HCT116 (cell line): ENCODE data around the gene MN1.

Experiments
- ATF3 ChIP-seq: IDR thresholded peaks from 2 replicates; pipeline ENCODE4 v1.6.1; 2012
- CEBPB ChIP-seq: IDR thresholded peaks from 2 replicates; pipeline ENCODE4 v1.6.1; 2012; ENCODE audit warnings: low read depth
- CTCF ChIP-seq, 3 experiments: fragments of 200-600 bp in 1 of 3; sonication (generic) in 1 of 3; IDR thresholded peaks in 2 of 3; conservative IDR thresholded peaks in 1 of 3; 2 replicates each; pipeline ENCODE4 v1.5.1; 2012 to 2017; ENCODE audit warnings: low read depth in 2 of 3, low read length in 2 of 3, antibody characterized with exemption in 1 of 3, borderline replicate concordance in 1 of 3, control low read depth in 1 of 3, mild to moderate bottlenecking in 1 of 3, mixed read lengths in 1 of 3, mixed run types in 1 of 3, moderate library complexity in 1 of 3; ENCODE audit not compliant: insufficient read depth in 1 of 3
- ELF1 ChIP-seq: IDR thresholded peaks from 2 replicates; pipeline ENCODE4 v1.6.1; 2012; ENCODE audit warnings: low read depth, borderline replicate concordance
- EZH2 ChIP-seq: fragments of 200-600 bp; sonication (generic); IDR thresholded peaks from 2 replicates; pipeline ENCODE4 v1.6.1; 2017; ENCODE audit warnings: antibody characterized with exemption, mixed run types
- JUND ChIP-seq: IDR thresholded peaks from 2 replicates; pipeline ENCODE4 v1.6.1; 2012
- POLR2A ChIP-seq: IDR thresholded peaks from 2 replicates; pipeline ENCODE4 v1.7.0; 2011; ENCODE audit warnings: borderline replicate concordance; ENCODE audit not compliant: insufficient read depth, insufficient read length; ENCODE audit errors: extremely low read depth
- POLR2AphosphoS5 ChIP-seq: IDR thresholded peaks from 2 replicates; pipeline ENCODE4 v1.6.1; 2011; ENCODE audit warnings: mild to moderate bottlenecking, low read depth, low read length, moderate library complexity
- REST ChIP-seq: IDR thresholded peaks from 2 replicates; pipeline ENCODE4 v1.6.1; 2012; ENCODE audit warnings: low read depth
- SP1 ChIP-seq: IDR thresholded peaks from 2 replicates; pipeline ENCODE4 v1.6.1; 2012; ENCODE audit warnings: low read depth
- TCF7L2 ChIP-seq: IDR thresholded peaks from 2 replicates; pipeline ENCODE4 v1.7.0; 2011; ENCODE audit warnings: borderline replicate concordance, inconsistent platforms; ENCODE audit not compliant: insufficient read depth, insufficient read length; ENCODE audit errors: extremely low read depth
- YY1 ChIP-seq: IDR thresholded peaks from 2 replicates; pipeline ENCODE4 v1.6.1; 2011; ENCODE audit warnings: low read length, low read depth, moderate library complexity, mild to moderate bottlenecking; ENCODE audit not compliant: insufficient replicate concordance; ENCODE audit errors: extremely low read depth
- ZFX ChIP-seq: fragments of 450-650 bp; IDR thresholded peaks from 2 replicates; pipeline ENCODE4 v1.6.1; 2017
- ZNF274 ChIP-seq: fragments of 200-500 bp; sonication (Bioruptor generic); IDR thresholded peaks from 2 replicates; pipeline ENCODE4 v1.6.1; 2014; ENCODE audit warnings: mild to moderate bottlenecking, low read depth, low read length, inconsistent platforms

DNA sequence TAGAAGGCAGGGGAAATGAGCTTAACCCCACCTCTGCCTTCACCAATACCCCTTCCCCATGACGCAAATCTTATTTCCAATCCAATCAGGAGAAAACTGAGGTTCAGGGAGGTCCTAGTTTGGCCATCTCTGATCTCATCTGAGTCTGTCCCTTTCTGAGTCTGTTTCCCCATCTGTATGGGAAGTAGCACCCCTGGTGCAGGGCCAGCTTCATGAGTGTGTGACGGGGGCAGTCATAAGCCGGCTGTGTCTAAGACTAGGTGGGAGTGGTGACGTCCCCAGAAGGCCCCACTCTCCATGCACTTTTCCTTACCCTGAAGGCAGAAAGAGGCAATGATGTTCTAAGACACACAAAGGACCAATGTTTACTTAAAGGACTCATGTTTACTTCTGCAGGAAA is 72.3 kb downstream of the MN1 start:
- TF ChIP-seq JUND, result no peak
- TF ChIP-seq CTCF (IDR thresholded peaks at IDR 0.05 in 2 of 3, conservative IDR thresholded peaks at IDR 0.05 in 1 of 3; ENCODE audit: borderline replicate concordance in 1 of 3, insufficient read depth in 1 of 3, low read depth in 2 of 3, low read length in 2 of 3), result no peak
- TF ChIP-seq POLR2A, result no peak
- no peak for TF ChIP-seq ZFX
- no peak for TF ChIP-seq EZH2
- no peak for TF ChIP-seq POLR2AphosphoS5
- no peak for TF ChIP-seq REST
- no peak for TF ChIP-seq YY1
- no peak for TF ChIP-seq SP1
- TF ChIP-seq CEBPB, result no peak
- no peak for TF ChIP-seq ATF3
- TF ChIP-seq ZNF274, result no peak
- no peak for TF ChIP-seq TCF7L2
- no peak for TF ChIP-seq ELF1
